Urothelium cell line (cell line): Measurements from ENCODE around the gene KLF17.

Experiments
- DNase-seq: peaks from one replicate; pipeline ENCODE4 v3.0.0; 2011; ENCODE audit warnings: low spot score, mixed read lengths
- FAIRE-seq: peaks from 2 replicates; lab custom pipeline; 2011; peaks lifted over from hg19 to GRCh38; lab: Jason Lieb, UNC

The KLF17 gene

GRCh38 chr1:44118682-44119081 is at the start of gene KLF17:
TSS of gene KLF17 (plus strand) at chr1:44118821. CDS start at chr1:44118908, 87 bp downstream.
- DNase-seq (no peak), FAIRE-seq (no peak)

DNA sequence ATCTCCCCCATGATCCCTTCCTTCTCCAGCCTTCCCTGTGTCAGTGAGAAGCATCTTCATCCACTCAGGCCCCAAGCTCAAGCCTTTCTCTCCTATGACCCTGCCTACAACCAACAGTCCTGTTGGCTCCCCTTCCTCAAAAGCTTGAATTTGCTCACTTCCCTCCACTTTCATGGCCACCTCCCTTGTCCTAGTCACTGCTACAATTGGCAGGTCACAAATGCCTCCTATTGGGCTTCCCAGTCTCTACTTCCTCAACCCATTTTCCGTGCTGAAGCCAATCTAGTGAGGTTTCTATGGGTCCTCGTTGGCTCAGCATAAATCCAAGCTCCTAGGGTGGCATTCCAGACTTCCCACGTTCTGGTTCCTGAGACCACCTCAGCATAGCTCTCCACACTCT is 47.2 kb upstream of the KLF17 start:
- DNase-seq (no peak), FAIRE-seq (no peak)

DNA sequence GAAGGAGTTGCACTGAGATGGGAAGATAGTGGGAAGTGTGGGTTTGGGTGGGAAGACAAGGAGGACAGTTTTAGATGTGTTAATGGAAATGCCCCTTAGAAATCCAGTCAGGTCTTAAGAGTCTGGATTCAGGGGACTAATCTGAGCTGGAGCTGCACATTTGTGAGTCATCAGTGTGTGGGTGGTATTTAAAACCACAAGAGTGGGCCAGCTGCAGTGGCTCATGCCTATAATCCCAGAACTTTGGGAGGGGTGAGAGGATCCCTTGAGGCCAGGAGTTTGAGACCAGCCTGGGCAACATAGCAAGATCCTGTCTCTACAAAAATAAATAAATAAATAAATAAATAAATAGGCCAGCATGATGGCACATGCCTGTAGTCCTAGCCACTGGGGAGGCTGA is 46.4 kb upstream of the KLF17 start:
- FAIRE-seq (no peak), DNase-seq (peak; percentile 87)

- no peak for FAIRE-seq
- no peak for DNase-seq
These were observed 45.8 kb upstream of the KLF17 start for GRCh38 chr1:44072821-44073220.

- no peak for FAIRE-seq
- DNase-seq: no peak
These were observed 45.1 kb upstream of the KLF17 start for GRCh38 chr1:44073528-44073927.

DNA sequence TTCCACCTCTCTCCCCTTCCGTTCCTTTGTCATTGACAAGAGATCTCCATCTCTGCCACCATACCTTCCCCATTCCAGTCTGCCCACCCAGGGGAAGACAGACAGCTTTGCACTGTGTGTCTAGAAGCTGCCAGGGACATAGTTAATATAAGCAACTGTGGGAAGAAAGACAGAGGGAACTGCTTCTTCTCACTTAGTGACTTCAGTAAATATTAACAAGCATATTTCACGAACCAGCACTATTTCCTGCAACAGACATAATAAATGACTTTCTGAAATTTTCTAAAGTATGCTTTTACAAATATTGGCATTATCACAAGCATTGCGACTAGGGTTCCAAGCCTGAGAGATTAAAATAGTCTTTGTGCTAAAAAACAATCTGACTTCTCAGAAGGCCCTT is 44.2 kb upstream of the KLF17 start:
- FAIRE-seq: no peak

DNA sequence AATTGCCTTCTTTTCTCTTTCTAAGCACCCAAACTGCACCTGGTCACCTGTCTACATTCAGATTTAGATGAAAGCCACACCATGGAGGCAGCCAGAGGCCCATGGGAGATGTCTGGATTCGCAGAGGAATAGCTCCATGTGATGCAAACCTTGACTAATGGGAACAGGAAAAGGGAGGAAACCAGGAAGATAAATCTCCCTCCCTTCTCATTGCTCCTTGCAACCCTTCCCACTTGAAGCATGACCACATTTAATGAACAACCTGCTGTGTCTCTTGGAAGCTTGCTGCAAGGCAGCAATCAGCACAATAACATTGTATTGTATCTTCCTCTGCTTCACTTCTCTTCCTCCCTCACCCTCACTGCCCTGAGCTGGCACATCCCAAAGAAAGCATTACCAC is 42.6 kb upstream of the KLF17 start:
- DNase-seq: no peak
- peak; percentile 48 for FAIRE-seq

More for the DNA sequence above, 44.2 kb upstream of the KLF17 start:
- no peak for DNase-seq

DNA sequence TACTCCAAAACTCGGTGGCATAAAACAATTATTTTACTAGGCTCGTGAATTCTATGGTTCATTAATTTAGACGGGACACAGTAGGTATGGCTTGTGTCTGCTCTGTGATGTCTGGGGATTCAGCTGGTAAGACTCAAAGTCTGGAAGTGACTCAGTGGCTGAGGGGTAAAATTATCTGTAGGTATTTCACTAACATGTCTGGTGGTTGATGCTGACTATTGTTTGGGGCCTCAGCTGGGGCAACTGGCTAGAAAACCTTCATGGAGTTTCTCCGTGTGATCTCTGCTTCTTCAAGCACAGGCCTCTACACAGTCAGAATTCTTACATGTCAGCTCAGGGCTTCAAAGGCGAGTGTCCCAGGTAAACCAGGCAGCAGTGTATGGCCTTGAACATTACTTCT is 41.2 kb upstream of the KLF17 start:
- no peak for FAIRE-seq
- DNase-seq: no peak

DNA sequence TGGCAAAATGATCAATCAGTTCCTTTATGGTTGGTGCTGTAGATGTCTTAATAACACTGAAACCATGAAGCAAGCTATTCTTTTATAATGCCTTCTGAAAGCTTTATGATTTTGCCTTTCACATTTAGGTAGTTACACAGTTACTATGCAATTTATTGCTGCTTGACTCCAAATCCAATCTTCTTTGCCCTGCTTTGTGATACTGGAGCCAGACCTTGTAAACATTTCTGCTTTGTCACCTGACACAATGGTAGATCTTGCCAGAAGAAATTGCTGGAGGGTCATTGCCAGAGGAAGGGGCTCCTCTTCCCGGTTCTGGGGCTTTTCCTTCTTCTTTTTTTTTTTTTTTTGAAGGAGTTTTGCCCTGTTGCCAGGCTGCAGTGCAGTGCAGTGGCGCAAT is 40.5 kb upstream of the KLF17 start:
- DNase-seq (no peak), FAIRE-seq (no peak)

DNA sequence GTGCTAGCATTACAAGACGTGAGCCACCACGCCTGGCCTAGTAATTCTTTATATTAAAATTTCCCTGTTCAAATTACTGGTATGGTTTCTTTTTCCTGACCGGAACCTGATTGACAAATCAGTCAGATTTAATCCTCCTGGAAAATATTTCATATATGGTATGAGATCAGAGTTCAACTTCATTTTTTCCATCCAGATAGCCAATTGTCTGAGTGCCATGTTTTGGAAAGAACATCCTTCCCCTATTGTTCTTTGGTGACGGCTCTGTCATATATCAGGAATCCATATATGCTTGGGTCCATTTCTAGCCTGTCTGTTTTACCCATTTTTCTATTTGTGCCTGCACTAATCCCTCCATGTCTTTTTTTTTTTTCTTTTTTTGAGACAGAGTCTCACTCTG is 39.1 kb upstream of the KLF17 start:
- no peak for FAIRE-seq

GRCh38 chr1:44084998-44085675 is 33.5 kb upstream of the KLF17 start:
- FAIRE-seq: peak; percentile 44
- DNase-seq: peak; percentile 47

More for the DNA sequence above, 39.1 kb upstream of the KLF17 start:
- no peak for DNase-seq

- no peak for FAIRE-seq
- DNase-seq: no peak
These were observed 31.7 kb upstream of the KLF17 start for GRCh38 chr1:44086692-44087474.

GRCh38 chr1:44089371-44090048 is 29.1 kb upstream of the KLF17 start:
- FAIRE-seq (peak; percentile 79), DNase-seq (peak; percentile 61)

DNA sequence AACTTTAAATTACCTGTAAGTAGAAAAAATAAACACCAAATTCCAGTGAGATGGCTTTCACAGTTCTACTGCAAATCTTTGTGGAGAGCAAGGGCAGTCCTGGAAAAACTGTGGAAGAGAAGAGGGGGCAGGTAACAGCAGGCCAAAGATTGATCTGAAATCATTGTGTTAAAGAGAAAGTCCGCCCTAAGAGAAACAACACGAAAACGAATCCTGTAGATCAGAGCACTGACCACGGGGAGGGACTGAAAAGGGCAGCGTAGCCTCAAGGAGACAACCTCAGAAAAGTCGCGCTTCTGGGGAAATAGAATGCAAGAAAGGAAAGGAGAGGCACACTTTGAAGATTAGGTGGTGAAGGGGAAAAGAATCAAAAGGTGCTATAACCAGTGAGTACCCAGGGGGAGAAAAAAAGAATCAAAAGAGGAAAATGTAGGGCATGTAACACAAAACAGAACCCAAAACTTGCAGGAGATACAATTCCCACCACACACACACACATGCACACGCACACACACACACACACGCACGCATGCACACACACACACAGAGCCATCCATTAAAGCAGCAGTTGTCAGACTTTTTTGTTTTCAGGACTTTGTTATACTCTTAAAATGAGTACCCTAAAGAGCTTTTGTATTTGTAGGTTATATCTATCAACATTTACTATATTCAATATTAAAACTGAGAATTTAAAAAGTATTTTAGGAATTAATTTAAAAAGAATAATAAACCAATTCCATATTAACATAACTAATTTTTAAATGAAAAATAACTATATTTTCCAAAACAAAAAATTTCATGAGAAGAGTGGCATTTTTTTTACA is 28.0 kb upstream of the KLF17 start:
- no peak for DNase-seq
- no peak for FAIRE-seq

- FAIRE-seq (no peak), DNase-seq (no peak)
These were observed 24.6 kb upstream of the KLF17 start for GRCh38 chr1:44094047-44094446.

- no peak for FAIRE-seq
- DNase-seq: no peak
These were observed 18.3 kb upstream of the KLF17 start for GRCh38 chr1:44100183-44100868.

- no peak for FAIRE-seq
These were observed 17.3 kb upstream of the KLF17 start for GRCh38 chr1:44101328-44101727.

DNA sequence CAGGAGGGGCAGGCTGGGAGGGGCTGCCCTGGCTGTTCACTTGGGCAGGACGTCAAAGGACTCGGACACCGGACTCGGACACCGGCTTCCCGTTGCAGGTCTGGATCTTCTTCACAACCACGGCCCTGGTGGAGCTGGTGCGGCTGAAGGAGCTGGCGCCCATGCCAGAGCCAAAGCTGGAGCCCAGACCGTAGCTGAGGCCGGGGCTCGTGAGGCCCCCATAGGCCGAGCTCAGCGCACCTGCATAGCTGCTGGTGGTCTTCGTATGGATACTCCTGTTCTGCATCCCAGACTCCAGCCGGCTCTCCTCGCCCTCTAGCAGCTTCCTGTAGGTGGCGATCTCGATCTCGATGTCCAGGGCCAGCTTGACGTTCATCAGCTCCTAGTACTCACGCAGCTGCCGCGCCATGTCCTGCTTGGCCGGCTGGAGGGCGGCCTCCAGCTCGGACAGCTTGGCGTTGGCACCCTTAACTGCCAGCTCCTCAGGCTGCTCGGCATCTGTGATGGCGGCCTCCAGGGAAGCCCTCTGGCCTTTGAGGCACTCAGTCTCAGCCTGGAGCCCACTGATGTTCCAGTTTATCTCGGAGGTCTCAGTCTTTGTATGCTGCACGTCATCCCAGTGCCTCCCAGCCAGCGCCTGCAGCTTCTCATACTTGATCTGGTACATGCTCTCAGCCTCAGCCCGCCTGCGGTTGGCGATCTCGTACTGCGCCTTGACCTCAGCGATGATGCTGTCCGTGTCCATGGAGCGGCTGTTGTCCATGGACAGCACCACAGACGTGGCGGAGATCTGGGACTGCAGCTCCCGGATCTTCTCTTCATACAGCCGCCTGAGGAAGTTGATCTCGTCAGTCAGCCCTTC is 15.1 kb upstream of the KLF17 start:
- FAIRE-seq: no peak
- no peak for DNase-seq

More at GRCh38 chr1:44101328-44101727, 17.3 kb upstream of the KLF17 start:
- DNase-seq: no peak

GRCh38 chr1:44105810-44106209 is 12.8 kb upstream of the KLF17 start:
- no peak for FAIRE-seq
- DNase-seq: no peak
